ENCODE measurements around the gene AOPEP.

DNA sequence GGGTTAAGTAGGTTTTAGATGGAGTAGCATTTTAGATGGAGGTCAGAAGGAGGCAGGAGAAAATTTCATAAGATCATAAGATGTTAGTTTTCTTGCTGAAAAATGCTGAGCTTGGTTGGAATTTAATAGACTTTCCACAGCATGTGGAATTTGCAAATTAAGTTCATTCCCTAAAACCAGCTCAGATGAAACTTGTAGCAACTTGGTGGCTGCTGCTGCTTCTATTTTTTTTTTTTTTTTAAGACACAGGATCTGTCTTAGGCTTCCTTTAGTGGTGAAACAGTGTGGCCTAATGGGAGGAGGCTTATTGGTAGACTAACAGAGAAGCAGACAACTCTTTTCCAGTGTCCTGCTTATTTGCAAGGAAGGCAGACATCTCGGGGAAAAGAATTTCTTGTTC, 154.5 kb downstream of the AOPEP start:
- TF ChIP-seq, protein P1, sequence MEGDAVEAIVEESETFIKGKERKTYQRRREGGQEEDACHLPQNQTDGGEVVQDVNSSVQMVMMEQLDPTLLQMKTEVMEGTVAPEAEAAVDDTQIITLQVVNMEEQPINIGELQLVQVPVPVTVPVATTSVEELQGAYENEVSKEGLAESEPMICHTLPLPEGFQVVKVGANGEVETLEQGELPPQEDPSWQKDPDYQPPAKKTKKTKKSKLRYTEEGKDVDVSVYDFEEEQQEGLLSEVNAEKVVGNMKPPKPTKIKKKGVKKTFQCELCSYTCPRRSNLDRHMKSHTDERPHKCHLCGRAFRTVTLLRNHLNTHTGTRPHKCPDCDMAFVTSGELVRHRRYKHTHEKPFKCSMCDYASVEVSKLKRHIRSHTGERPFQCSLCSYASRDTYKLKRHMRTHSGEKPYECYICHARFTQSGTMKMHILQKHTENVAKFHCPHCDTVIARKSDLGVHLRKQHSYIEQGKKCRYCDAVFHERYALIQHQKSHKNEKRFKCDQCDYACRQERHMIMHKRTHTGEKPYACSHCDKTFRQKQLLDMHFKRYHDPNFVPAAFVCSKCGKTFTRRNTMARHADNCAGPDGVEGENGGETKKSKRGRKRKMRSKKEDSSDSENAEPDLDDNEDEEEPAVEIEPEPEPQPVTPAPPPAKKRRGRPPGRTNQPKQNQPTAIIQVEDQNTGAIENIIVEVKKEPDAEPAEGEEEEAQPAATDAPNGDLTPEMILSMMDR (IDR thresholded peaks at IDR 0.05): no peak
- TF ChIP-seq POLR2A (IDR thresholded peaks at IDR 0.05): no peak

All from testis (tissue), 2 donors.